COLO668 (cell line): ENCODE measurements around the gene VGLL4.
"Not testable (repeated sequence)": the region's sequence is repeated elsewhere in the genome, so short reads cannot be mapped to it uniquely, and the experiment has no call there.

Experiments used
- DNase-seq: peaks from one replicate; lab custom pipeline; 2025; ENCODE audit not compliant: unreplicated experiment; lab: John Stamatoyannopoulos, UW

VGLL4 gene

GRCh38 chr3:11607816-11608215, 35.9 kb downstream of the VGLL4 start:
- DNase-seq, result no peak

GRCh38 chr3:11606865-11607440, 36.8 kb downstream of the VGLL4 start:
- no peak for DNase-seq

GRCh38 chr3:11606090-11606784, 37.5 kb downstream of the VGLL4 start:
- no peak for DNase-seq

- DNase-seq, result no peak
Observed at GRCh38 chr3:11605398-11605797, 38.3 kb downstream of the VGLL4 start.

GRCh38 chr3:11604139-11604892, 39.4 kb downstream of the VGLL4 start:
- no peak for DNase-seq

- no peak for DNase-seq
Observed at GRCh38 chr3:11603628-11604027, 40.1 kb downstream of the VGLL4 start.

- no peak for DNase-seq
Observed at GRCh38 chr3:11602886-11603527, 40.7 kb downstream of the VGLL4 start.

- DNase-seq, result no peak
Observed at GRCh38 chr3:11602239-11602840, 41.4 kb downstream of the VGLL4 start.

- DNase-seq, result no peak
Observed at GRCh38 chr3:11601446-11602238, 42.1 kb downstream of the VGLL4 start.

- no peak for DNase-seq
Observed at GRCh38 chr3:11600501-11601282, 43.0 kb downstream of the VGLL4 start.

GRCh38 chr3:11596387-11596786, 47.3 kb downstream of the VGLL4 start:
- DNase-seq, result no peak

GRCh38 chr3:11595024-11595423, 48.7 kb downstream of the VGLL4 start:
- not testable (repeated sequence) for DNase-seq

- DNase-seq, result no peak
Observed at GRCh38 chr3:11593318-11594034, 50.2 kb downstream of the VGLL4 start.

- DNase-seq, result no peak
Observed at GRCh38 chr3:11592445-11593298, 51.0 kb downstream of the VGLL4 start.

GRCh38 chr3:11591391-11592282, 52.1 kb downstream of the VGLL4 start:
- no peak for DNase-seq

- DNase-seq, result no peak
Observed at GRCh38 chr3:11591002-11591355, 52.7 kb downstream of the VGLL4 start.

GRCh38 chr3:11589706-11590105, 54.0 kb downstream of the VGLL4 start:
- no peak for DNase-seq
